HG03565 (cell line): ENCODE measurements around the gene HEXA.

Experiments
- ATAC-seq: cut with Tn5 transposase; IDR thresholded peaks from one replicate; pipeline ENCODE4 v1.9.1; 2021; ENCODE audit warnings: mild to moderate bottlenecking, moderate library complexity; ENCODE audit not compliant: unreplicated experiment

Gene HEXA

DNA sequence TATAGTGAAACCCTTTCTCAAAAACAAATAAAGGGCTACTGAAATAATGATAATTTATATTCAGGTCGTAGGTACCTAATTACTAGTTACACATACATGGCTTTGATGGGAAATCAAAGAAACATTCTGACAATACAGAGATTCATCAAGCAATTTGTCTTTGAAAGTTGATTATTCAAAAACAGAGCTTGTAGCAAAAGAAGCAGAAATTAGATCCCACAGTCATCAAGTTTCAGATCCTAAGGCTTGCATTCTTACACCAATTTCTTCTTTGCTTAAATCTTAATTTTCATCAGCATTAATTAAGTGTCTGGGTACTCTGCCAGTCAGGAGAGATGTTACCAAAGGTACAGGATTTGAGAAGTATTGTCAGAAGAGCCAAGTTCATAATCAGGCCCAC is 1.5 kb upstream of the HEXA start:
- no peak for ATAC-seq

DNA sequence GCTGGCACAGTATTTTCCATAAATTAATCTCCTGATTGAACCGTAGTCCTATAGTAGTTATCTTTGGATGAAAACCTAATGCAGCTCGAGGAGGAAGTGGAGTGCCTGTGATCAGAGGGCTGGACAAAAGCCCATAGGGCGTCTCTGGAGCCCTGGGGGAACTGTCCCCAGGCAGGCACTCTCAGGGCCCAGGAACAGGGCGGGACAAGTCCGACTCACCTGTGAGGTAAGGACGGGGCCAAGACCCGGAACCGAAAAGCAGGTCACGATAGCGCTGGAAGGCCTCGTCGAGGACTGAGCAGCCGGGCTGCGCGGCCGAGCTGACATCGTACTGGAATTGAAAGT is 341 bp downstream of the HEXA start:
- ATAC-seq: peak; percentile 48

DNA sequence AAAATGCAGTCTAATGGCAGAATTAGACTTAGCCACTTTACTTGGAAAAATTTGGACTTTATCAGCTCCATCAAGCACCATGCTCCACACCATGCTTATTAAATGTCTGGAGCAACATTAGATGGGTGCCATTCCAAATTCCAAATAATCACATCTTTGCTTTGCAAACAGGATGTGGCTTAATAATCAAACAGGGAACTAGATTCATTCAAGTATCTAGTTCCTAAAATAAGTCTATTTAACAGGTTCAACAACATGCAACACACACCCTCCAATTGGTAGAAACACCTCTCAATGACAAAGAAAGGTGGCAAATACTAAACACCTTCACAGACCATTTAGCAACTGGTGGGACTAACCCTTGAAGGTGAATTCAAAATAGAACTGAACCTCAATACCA is 3.5 kb downstream of the HEXA start:
- no peak for ATAC-seq

DNA sequence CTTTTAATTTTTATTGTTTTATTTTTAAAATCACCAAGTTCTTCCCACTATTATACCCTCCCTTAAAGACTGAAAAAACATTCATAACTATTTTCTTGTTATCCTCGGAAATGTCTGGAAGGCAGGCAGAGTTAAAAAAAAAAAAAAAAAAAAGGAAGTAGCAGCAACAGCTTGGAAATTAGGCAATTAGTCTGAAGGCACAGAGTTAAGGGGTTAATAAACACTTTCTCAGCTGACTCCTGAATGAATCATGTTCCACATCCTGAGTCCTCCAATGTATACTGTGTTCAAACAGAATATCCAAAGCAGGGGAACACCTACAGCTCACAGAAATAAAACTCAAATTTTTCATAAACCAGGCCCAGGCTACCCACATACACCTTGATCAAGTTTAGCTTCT is 5.8 kb downstream of the HEXA start:
- ATAC-seq: no peak

DNA sequence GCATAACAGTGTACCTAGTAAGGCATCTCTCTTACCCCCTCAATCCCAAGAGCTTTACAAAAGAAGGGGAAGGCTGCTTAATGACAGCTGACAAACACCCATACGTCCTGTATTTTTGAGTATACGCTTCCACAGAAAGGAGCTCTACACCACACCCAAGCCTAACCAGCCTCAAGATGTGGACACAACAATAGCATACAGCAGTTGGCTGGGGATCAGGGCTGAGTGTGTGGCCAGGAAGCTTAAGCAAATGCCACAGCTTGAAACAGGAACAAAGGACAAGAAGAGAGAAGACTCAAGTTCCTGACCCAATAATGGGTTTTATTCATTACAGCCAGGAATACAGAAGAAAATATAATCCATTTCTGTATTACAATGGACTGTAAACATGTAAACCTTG is 6.9 kb downstream of the HEXA start:
- no peak for ATAC-seq

DNA sequence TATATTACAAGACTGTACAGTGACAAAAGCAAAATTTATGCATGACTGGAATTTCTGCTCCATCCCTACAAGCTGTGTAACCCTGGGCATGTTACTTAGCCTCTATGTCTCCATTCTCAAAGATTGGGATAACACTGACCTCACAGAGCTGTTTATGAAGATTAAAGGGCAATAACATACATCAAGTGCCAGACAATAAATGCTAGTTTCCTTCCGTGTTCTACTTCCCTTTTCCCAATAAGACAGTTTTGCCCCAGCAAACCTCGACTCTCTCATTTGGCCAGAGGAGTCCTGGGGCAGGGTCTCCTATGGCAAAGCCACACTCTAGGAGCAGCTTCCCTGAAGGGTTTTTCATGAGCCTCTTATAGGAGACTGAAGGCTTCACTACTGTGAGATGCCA is 7.5 kb downstream of the HEXA start:
- ATAC-seq: no peak

DNA sequence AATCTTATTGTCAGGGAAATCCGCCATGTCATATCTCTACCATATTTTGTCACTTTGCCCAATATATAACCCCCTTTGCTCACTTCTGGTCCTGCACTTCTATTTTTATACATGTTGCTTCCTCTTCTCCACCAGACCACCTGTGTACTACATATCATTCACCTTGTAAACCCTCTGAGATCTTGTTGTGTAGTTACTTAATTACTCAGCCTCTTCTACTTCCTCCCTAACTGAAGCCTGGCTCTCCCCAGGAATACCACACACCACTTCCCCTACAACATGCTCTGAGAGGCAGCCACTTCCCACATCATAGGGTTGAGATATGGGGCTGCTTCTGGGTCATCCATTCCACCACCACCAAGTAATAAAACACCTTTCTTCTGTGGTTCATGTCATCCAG is 10.0 kb downstream of the HEXA start:
- ATAC-seq: peak; percentile 87

DNA sequence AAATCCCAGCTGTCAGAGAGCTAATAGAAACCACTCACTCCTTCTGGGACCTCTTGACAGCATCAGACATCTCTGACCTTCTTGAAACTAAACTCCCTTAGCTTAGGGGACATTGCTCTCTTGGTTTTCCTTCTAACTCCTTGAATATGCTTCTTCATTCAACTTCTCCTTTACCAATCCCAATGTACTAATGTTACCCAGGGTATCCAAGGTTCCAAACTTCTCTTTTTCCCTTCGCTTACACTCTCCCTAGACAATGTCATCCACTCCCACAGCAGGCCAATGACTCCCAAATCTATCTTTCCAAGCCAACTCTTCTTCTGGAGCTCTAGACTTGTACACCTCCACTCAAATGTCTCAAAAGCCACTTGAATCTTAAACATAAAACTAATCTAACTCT is 14.6 kb downstream of the HEXA start:
- no peak for ATAC-seq

DNA sequence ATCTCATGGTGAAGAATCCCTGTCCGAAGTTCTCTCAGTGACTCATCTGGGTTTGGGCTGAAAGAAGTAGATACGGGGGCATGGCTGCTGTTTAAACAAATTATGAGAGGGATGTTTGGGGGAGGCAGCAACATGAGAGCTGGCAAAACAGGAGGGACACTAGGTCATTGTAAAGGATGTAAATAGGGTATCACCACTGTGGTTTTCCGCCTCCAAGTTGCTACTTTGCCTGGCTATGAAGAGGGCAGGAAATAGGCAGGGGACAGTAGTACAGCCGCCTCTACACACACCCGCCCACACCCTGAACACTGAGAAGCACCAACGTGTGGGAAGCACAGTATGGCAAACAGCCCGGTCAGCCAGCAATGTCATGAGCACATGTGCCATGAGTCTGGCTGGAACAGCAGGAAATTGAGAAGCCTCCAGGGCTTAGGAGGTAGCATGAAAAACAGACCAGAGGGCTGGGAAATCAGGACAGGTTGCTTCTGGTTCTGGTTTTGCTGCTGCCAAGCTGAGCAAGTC is 17.1 kb downstream of the HEXA start:
- ATAC-seq: no peak

DNA sequence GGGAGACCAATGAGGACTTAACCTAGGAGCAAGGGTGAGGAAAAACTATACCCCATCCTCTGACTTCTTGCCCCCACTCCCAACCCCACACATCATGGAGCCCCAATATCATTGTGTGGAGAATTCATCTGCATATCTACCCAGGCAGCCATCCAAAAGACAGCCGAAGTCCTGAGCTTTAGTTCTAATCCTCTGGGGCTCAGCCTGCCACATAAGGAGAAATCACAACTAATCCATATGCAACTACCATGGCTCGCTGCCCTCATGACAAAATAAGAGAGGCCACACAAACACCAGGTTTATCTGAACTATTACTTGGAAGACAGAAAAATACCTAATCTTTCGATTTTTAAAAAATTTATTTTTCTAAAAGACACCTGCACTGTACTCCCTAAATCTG is 17.7 kb downstream of the HEXA start:
- ATAC-seq: no peak

DNA sequence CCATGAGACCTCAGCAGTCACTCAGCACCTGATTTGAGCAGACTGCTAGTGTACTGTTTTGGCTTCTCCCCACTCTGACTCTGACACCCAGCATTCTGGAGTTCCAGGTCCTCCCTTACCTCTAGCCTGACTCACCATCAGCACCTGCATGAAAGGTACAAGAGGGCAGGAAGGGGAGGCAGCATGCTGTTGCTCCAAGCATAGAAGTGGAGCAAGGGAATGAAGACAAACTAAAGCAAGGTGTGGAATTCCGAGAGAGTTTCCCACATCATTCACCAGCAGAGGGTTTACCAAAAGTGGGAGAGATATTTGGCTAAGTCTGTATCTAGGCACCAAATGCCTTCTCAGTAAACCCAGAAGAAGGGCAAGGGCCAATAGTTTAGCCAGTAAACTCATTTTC is 21.3 kb downstream of the HEXA start:
- ATAC-seq: no peak

DNA sequence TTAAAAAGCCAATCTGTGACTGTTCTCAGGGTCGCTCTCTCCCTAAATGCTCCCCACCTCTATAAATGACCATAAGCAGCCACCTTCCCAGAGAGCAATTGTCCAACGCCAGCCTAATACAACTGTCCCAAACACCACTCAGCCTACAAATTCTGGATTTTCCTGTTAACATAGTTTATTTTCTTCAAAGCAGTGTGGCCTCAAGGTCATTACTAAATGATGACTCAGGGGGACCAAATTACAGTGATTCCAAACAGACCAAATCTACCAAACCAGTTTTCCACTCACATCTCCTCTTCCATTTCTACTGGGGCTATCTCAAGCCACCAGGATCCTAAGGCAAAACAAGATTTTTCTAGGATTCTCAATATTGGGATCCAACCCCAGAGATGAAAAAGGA is 22.5 kb downstream of the HEXA start:
- no peak for ATAC-seq

DNA sequence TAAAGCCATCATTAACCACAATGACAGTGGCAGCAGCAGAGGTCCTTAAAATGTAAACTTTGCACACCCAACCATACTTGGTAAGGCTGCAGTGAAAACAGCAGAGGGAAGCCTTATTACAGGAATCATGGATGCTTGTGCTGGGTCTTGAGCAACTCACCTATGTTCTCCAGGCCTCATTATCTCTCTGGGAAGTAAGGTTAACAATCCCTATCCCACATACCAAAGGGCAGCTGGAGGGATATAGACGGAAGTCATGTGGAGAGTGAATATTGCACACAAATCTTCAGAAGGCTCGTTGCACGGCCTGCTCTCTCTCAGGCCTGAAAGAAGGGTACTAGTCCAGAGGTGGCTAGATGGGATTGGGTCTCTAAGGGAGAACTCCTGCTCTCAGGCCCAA is 30.0 kb downstream of the HEXA start:
- no peak for ATAC-seq

DNA sequence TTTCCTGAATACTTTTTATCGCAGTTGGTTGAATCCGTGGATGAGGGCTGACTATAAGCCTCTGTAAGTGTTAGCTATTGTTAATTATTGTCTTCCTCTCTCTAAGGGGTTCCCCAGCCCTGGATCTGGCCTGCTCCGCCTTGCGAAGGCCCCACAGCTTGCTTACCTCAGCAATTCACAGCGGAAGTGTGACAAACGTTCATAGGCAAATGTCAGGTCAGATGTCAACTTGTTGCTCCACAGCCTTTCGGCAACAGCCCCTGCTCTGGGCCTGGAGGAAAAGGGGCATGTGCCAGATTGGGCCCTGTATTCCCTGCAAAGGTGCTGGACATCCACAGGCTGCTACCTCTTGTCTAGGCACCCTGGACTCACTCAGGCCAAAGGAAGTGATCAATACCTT is 30.5 kb downstream of the HEXA start:
- no peak for ATAC-seq

DNA sequence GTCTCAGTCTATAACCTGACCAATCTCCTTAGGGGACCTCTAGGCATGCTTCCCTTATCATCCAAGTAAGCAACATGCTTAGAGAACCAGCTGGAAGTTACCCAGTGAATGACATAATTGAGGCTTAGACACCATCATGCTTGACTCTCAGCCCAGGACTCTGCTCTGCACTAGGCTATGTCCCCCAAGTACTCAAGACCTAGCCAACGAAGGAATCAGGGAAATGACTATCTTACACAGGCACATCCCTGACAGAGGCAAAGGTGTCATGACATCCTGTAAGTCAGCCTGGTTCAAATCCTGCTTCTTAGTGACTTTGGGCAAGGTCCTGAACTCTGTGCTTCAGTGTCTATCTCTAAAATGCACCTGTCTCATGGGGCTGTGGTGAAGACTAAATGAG is 31.2 kb downstream of the HEXA start:
- no peak for ATAC-seq

DNA sequence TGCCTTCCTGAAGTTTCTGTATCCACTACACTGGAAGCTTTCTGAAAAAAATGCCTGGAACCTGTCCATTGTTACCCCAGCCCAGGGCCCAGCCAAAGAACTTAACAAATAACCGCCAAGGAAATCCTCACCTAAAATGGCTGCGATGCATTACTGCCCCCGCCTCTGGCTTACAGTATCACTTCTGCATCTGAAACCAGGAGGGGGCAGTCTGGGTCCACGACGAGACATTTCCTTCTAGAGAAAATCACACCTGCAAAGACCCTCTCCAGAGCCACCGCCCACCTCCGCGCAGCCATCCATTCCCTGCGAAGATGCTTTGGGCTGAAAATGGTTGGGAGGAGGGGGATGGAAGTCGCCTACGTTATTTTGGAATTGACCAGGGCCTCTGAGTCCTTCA is 33.4 kb downstream of the HEXA start:
- no peak for ATAC-seq

DNA sequence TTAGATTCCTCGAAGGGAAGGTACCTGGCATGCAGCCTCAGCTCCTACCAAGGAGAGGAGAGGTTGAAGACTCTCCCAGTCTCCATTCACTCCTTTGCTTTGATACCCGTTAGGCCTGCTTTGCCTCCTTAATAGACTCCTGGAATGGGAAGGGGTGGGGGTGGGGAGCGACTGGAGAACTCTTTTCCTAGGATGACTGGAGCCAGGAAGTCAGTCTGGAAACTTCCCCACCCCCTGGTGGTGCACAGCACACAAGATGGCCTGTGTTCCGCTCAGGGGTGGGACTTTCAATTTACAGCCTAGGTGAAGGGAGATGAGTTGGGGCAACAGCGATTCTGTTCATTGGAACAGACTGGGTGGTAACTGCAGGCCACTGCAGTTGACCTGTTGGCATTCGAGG is 34.5 kb downstream of the HEXA start:
- ATAC-seq: no peak

DNA sequence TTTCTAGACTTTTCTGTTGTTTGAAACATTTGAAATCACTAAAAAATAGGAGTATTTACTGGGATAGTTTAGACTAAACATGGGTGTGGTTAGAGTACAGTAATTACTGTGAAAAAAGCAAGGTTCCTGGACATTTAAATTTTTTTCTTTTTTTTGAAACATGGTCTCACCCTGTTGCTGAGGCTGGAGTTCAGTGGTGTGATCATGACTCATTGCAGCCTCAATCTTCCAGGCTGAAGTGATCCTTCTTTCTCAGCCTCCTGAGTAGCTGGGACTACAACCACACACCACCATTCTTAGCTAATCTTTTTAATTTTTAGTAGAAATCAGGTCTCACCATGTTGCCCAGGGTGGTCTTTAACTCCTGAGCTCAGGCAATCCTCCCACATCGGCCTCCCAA is 35.4 kb downstream of the HEXA start:
- no peak for ATAC-seq

DNA sequence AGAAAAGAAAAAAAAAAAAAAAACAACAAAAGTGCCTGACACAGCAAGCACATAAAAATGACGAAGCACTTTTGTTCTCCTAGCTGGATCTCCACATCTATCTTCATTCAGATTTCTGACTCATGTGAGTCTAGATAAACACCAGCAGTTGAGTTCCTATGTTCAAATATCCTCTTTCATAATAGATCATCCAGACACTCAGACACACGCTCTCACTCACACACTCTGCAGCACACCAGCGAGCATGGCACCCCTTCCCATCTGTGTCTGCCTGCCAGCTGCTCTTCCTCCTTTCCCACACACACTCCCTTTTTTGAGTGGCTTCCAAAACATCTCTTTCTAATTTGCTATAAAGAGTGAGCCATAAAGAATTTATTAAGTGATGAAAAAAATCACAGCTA is 36.0 kb downstream of the HEXA start:
- no peak for ATAC-seq

DNA sequence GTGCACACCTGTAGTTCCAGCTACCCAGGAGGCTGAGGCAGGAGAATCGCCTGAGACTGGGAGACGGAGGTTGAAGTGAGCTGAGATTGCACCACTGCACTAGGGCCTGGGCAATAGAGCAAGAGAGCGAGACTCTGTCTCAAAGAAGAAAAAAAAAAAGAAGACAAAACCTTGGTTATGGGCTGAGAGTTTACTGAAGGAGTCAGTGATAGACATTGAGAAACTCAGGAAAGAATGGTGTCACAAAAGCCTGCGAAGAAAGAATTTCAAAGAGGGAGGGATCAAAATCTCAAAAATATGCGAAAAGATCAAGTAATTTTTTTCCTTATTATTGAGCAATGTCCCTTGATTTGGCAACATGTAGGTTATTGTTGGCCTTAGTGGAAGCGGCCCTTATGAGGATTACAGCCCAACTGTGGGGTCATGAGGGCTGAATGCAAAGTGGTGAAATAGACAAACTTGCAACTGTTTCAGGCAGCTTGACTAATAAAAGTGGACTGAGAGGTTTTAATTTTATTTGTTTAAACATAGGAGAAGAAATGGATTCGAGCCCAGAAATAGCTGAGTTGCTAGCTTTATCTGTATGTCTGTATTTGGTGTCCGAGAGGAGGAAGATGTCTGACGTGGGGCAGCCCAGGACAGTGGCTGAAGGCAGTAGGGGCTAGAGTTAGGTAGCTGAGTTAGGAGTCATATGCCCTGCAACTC is 37.0 kb downstream of the HEXA start:
- no peak for ATAC-seq

DNA sequence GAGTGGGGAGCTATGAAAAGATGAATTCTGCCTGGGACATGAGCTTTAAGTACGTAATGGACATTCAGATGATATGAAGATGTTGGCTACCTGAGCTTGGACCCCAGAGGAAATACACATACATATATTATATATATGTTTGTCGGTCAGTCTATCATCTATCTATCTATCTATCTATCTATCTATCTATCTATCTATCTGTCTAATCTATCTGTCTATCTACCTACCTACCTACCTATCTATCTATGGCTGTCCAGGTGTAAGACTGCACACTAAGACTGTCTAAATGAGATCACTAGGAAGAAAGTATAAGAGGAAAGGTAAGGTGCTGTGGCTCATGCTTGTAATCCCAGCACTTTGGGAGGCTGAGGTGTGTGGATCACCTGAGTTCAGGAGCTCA is 37.7 kb downstream of the HEXA start:
- no peak for ATAC-seq

DNA sequence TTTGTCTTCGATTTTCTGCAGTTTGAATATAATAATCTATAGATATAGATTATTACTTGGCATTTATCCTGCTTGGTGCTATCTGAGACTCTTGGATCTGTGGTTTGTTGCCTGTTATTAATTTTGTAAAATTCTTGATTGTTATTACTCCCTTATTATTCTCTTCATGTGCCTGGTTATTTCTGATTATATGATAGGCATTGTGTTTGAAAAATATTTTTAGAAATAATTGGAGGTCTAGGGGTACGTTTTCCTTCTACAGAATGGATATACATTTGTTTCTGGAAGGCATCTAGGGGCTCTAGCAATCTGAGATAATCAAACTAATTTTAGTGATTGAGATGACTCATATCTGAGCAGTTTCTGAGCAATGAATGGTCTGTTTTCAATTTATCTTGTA is 41.0 kb downstream of the HEXA start:
- no peak for ATAC-seq

DNA sequence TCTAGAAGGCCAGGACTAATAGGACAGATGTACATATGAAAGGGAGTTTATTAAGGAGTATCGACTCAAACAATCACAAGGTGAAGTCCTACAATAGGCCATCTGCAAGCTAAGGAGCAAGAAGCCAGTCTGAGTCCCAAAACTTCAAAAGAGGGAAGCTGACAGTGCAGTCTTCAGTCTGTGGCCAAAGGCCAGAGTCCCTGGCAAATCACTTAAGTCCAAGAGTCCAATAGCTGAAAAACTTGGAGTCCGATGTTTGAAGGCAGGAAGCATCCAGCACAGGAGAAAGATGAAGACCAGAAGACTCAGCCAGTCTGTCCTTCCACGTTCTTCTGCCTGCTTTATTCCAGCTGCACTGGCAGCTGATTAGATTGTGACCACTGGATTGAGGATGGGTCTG is 44.8 kb downstream of the HEXA start:
- no peak for ATAC-seq
